M059J (cell line): ENCODE data around the gene MOSPD3. TPM values are rescaled to one million over a fixed set of nuclear protein-coding genes. Genes with fewer than 3 reads are reported as not detected.

Source experiments
- total RNA-seq: library from RNA; depleted of rRNA; stranded (reverse); fragments of >200 nt; shearing (Covaris generic); gene quantifications from 2 replicates; pipeline ENCODE4 v1.2.3, GENCODE V29; 2014; rRNA removed

MOSPD3 gene
- total RNA-seq, 1 experiment from 2014 or later = 22.0 TPM

Other genes starting within 250 kb of the MOSPD3 start
- gene PILRA, start 239.1 kb upstream of the MOSPD3 start, total RNA-seq = 0.54 TPM in 1 of 2 replicates, not detected in the other
- gene ZCWPW1, start 183.8 kb upstream of the MOSPD3 start, total RNA-seq = 5.2 and 7.8 TPM in 2 replicates
- gene MEPCE, start 182.7 kb upstream of the MOSPD3 start, total RNA-seq = 32.7 and 48.2 TPM in 2 replicates
- gene PPP1R35, start 176.0 kb upstream of the MOSPD3 start, total RNA-seq = 17.7 and 23.7 TPM in 2 replicates
- 2.4 TPM in 1 of 2 replicates, not detected in the other for gene SPACDR, start 148.3 kb upstream of the MOSPD3 start, total RNA-seq
- 28.1 and 43.6 TPM in 2 replicates for gene TSC22D4, start 133.3 kb upstream of the MOSPD3 start, total RNA-seq
- 0.02 TPM in 1 of 2 replicates, not detected in the other for gene NYAP1, start 128.6 kb upstream of the MOSPD3 start, total RNA-seq
- gene AGFG2, start 73.3 kb upstream of the MOSPD3 start, total RNA-seq = 10.9 and 24.0 TPM in 2 replicates
- gene SAP25, start 38.6 kb upstream of the MOSPD3 start, total RNA-seq = not detected in 2 replicates
- 12.2 and 16.0 TPM in 2 replicates for gene LRCH4, start 26.4 kb upstream of the MOSPD3 start, total RNA-seq
- 0.05 and 0.44 TPM in 2 replicates for gene FBXO24, start 26.2 kb upstream of the MOSPD3 start, total RNA-seq
- 7.8 and 10.3 TPM in 2 replicates for gene PCOLCE, start 10.2 kb upstream of the MOSPD3 start, total RNA-seq
- gene TFR2, start 29.0 kb downstream of the MOSPD3 start, total RNA-seq = 1.6 and 1.8 TPM in 2 replicates
- not detected in 2 replicates for gene ACTL6B, start 43.9 kb downstream of the MOSPD3 start, total RNA-seq
- 88.6 and 151 TPM in 2 replicates for gene GNB2, start 61.2 kb downstream of the MOSPD3 start, total RNA-seq
- gene GIGYF1, start 81.7 kb downstream of the MOSPD3 start, total RNA-seq = 4.0 and 12.2 TPM in 2 replicates
- 55.9 and 69.5 TPM in 2 replicates for gene POP7, start 93.6 kb downstream of the MOSPD3 start, total RNA-seq
- gene EPO, start 107.9 kb downstream of the MOSPD3 start, total RNA-seq = not detected in 2 replicates
- not detected in 2 replicates for gene ZAN, start 121.1 kb downstream of the MOSPD3 start, total RNA-seq
- gene EPHB4, start 215.0 kb downstream of the MOSPD3 start, total RNA-seq = 26.3 and 36.8 TPM in 2 replicates
- gene SLC12A9, start 240.2 kb downstream of the MOSPD3 start, total RNA-seq = 6.2 and 17.2 TPM in 2 replicates